SK-N-MC (cell line): ENCODE data around the gene ST6GALNAC5.

Source experiments
- EZH2 ChIP-seq: fragments of 200-600 bp; sonication (generic); IDR thresholded peaks from one replicate; pipeline ENCODE4 v1.6.1; 2017; ENCODE audit warnings: antibody characterized with exemption
- POLR2AphosphoS5 ChIP-seq: IDR thresholded peaks from 2 replicates; pipeline ENCODE4 v1.6.1; 2012; ENCODE audit warnings: mild to moderate bottlenecking, low read depth, low read length, borderline replicate concordance

GRCh38 chr1:77026135-77026534 lies 158.9 kb downstream of the ST6GALNAC5 start:
- TF ChIP-seq EZH2: no peak
- no peak for TF ChIP-seq POLR2AphosphoS5
